DND-41 (cell line): Measurements from ENCODE around the gene MRNIP.

Source experiments
- ATAC-seq: fragments of 200-7000 bp; cut with Tn5 transposase; 3 replicates; pipeline ENCODE4 v1.9.1; 2021; ENCODE audit warnings: low read depth; ENCODE audit not compliant: insufficient read depth
- DNase-seq: peaks from one replicate; pipeline ENCODE4 v3.0.0-alpha.2; 2020
- H2AFZ ChIP-seq: 2 replicates; pipeline ENCODE4 v1.6.0; 2012; ENCODE audit warnings: low read depth, low read length
- H3K27ac ChIP-seq: 2 replicates; pipeline ENCODE4 v1.5.1; 2012; ENCODE audit warnings: low read length, inconsistent platforms
- H3K27me3 ChIP-seq: fragments of 200-600 bp; sonication (generic); 2 replicates; pipeline ENCODE4 v1.6.0; 2012; ENCODE audit warnings: low read length, mild to moderate bottlenecking, inconsistent platforms; ENCODE audit not compliant: insufficient read depth, poor library complexity
- H3K36me3 ChIP-seq: 2 replicates; pipeline ENCODE4 v1.5.1; 2012; ENCODE audit warnings: low read length, inconsistent platforms; ENCODE audit not compliant: insufficient read depth
- H3K4me1 ChIP-seq: 2 replicates; pipeline ENCODE4 v1.5.1; 2012; ENCODE audit warnings: mild to moderate bottlenecking, low read length; ENCODE audit not compliant: insufficient read depth
- H3K4me2 ChIP-seq: 2 replicates; pipeline ENCODE4 v1.6.0; 2012; ENCODE audit warnings: mild to moderate bottlenecking, moderate library complexity, low read length, inconsistent platforms; ENCODE audit not compliant: insufficient read depth
- H3K4me3 ChIP-seq, 2 experiments: fragments of 200-600 bp in 1 of 2; shearing (Covaris generic) in 1 of 2; 2 replicates each; pipeline ENCODE4 v1.5.1; 2012 to 2016; ENCODE audit warnings: inconsistent platforms in 2 of 2, low read length in 2 of 2, mild to moderate bottlenecking in 2 of 2, low read depth in 1 of 2, moderate library complexity in 1 of 2
- H3K79me2 ChIP-seq: 2 replicates; pipeline ENCODE4 v1.6.0; 2012; ENCODE audit warnings: low read length, inconsistent platforms; ENCODE audit not compliant: insufficient read depth
- H3K9ac ChIP-seq: 2 replicates; pipeline ENCODE4 v1.6.0; 2012; ENCODE audit warnings: low read depth, mild to moderate bottlenecking, inconsistent platforms, low read length, moderate library complexity
- H3K9me3 ChIP-seq: 2 replicates; pipeline ENCODE4 v1.5.1; 2012; ENCODE audit warnings: low read length, moderate library complexity, mild to moderate bottlenecking, inconsistent platforms; ENCODE audit not compliant: insufficient read depth, severe bottlenecking
- H4K20me1 ChIP-seq: 2 replicates; pipeline ENCODE4 v1.6.0; 2012; ENCODE audit warnings: low read length; ENCODE audit not compliant: insufficient read depth
- CTCF ChIP-seq: IDR thresholded peaks from 2 replicates; pipeline ENCODE4 v1.5.1; 2012; ENCODE audit warnings: borderline replicate concordance, low read length, moderate library complexity, mild to moderate bottlenecking; ENCODE audit not compliant: poor library complexity, severe bottlenecking; ENCODE audit errors: extremely low read depth
- EZH2 ChIP-seq: IDR thresholded peaks from 3 replicates; pipeline ENCODE4 v1.6.1; 2012; ENCODE audit warnings: borderline replicate concordance, low read depth, mild to moderate bottlenecking, moderate library complexity, low read length, inconsistent platforms; ENCODE audit not compliant: severe bottlenecking

MRNIP gene

GRCh38 chr5:179841621-179842020, 17.0 kb downstream of the MRNIP start:
- Histone ChIP-seq H3K27ac (no peak overlapping the region), H3K4me1 (peaks cover 5% of the 10 kb centered on the region)
- ATAC-seq, result no peak

GRCh38 chr5:179840766-179841165, 17.9 kb downstream of the MRNIP start:
- no peak for DNase-seq
- no peak overlapping the region for H2AFZ ChIP-seq
- no peak overlapping the region for H3K4me3 ChIP-seq
- ATAC-seq, result no peak
- no peak overlapping the region for H3K9ac ChIP-seq
- no peaks in the 10 kb centered on the region for H4K20me1 ChIP-seq
- H3K36me3 ChIP-seq, result peaks cover 38% of the 10 kb centered on the region
- H3K9me3 ChIP-seq, result peaks cover 9% of the 10 kb centered on the region
- H3K79me2 ChIP-seq, result no peaks in the 10 kb centered on the region
- H3K4me1 ChIP-seq, result peaks cover 12% of the 10 kb centered on the region
- no peak overlapping the region for H3K27ac ChIP-seq
- TF ChIP-seq CTCF, result no peak
- no peak for TF ChIP-seq EZH2
- no peaks in the 10 kb centered on the region for H3K27me3 ChIP-seq
- H3K4me2 ChIP-seq, result no peak overlapping the region

More at GRCh38 chr5:179841621-179842020, 17.0 kb downstream of the MRNIP start:
- no peak for DNase-seq
- no peak overlapping the region for H3K4me3 ChIP-seq
- no peaks in the 10 kb centered on the region for H3K27me3 ChIP-seq
- H3K36me3 ChIP-seq, result peaks cover 31% of the 10 kb centered on the region
- TF ChIP-seq CTCF, result no peak
- peaks cover 9% of the 10 kb centered on the region for H3K9me3 ChIP-seq
- H4K20me1 ChIP-seq, result no peaks in the 10 kb centered on the region
- H3K79me2 ChIP-seq, result no peaks in the 10 kb centered on the region
- no peak overlapping the region for H2AFZ ChIP-seq
- no peak overlapping the region for H3K9ac ChIP-seq
- no peak overlapping the region for H3K4me2 ChIP-seq

- Histone ChIP-seq H3K79me2 (no peaks in the 10 kb centered on the region), H3K9ac (no peak overlapping the region), H4K20me1 (no peaks in the 10 kb centered on the region), H3K36me3 (peaks cover 39% of the 10 kb centered on the region), H3K4me2 (no peak overlapping the region), H3K4me3 (no peak overlapping the region), H2AFZ (no peak overlapping the region), H3K4me1 (peaks cover 12% of the 10 kb centered on the region), H3K9me3 (peaks cover 9% of the 10 kb centered on the region), H3K27ac (no peak overlapping the region), H3K27me3 (no peaks in the 10 kb centered on the region)
- DNase-seq (no peak), ATAC-seq (no peak)
- TF ChIP-seq CTCF (no peak), EZH2 (no peak)
These were observed 18.3 kb downstream of the MRNIP start for GRCh38 chr5:179840321-179840720.

- no peak for DNase-seq
- Histone ChIP-seq H3K27ac (no peak overlapping the region), H3K4me3 (no peak overlapping the region), H3K9me3 (peaks cover 4% of the 10 kb centered on the region), H3K27me3 (no peaks in the 10 kb centered on the region), H2AFZ (no peak overlapping the region), H3K4me2 (no peak overlapping the region), H3K36me3 (peaks cover 39% of the 10 kb centered on the region), H4K20me1 (no peaks in the 10 kb centered on the region), H3K79me2 (no peaks in the 10 kb centered on the region), H3K4me1 (peaks cover 12% of the 10 kb centered on the region), H3K9ac (no peak overlapping the region)
- TF ChIP-seq CTCF, result no peak
- no peak for TF ChIP-seq EZH2
- no peak for ATAC-seq
These were observed 19.0 kb downstream of the MRNIP start for GRCh38 chr5:179839328-179840256.
